Skeletal muscle tissue (tissue), 4 donors: ENCODE measurements around the gene LIM2. TPM values are rescaled to one million over a fixed set of nuclear protein-coding genes. Genes with fewer than 3 reads are reported as not detected.

Source experiments
- H3K27ac ChIP-seq: one replicate; pipeline ENCODE4 v1.7.0; 2013; ENCODE audit warnings: mild to moderate bottlenecking, low read depth, low read length, inconsistent platforms
- H3K27me3 ChIP-seq, 3 donors: one replicate each; pipeline ENCODE4 v1.7.0; 2013; ENCODE audit warnings: low read length in 3 of 3; ENCODE audit not compliant: control insufficient read depth in 3 of 3, insufficient read depth in 3 of 3
- H3K36me3 ChIP-seq, 3 donors: one replicate each; pipeline ENCODE4 v1.7.0; 2013; ENCODE audit warnings: low read length in 3 of 3; ENCODE audit not compliant: control insufficient read depth in 3 of 3, insufficient read depth in 3 of 3
- H3K4me1 ChIP-seq, 3 donors: one replicate each; pipeline ENCODE4 v1.7.0; 2013; ENCODE audit warnings: low read length in 3 of 3, mild to moderate bottlenecking in 3 of 3; ENCODE audit not compliant: control insufficient read depth in 3 of 3, insufficient read depth in 3 of 3
- H3K4me3 ChIP-seq, 3 donors: one replicate each; pipeline ENCODE4 v1.7.0; 2013; ENCODE audit warnings: low read length in 3 of 3
- H3K9ac ChIP-seq, 3 donors: one replicate each; pipeline ENCODE4 v1.7.0; 2013; ENCODE audit warnings: low read length in 3 of 3, mild to moderate bottlenecking in 3 of 3, moderate library complexity in 2 of 3, low read depth in 1 of 3
- H3K9me3 ChIP-seq, 3 donors: one replicate each; pipeline ENCODE4 v1.7.0; 2013; ENCODE audit warnings: low read length in 3 of 3; ENCODE audit not compliant: control insufficient read depth in 3 of 3
- total RNA-seq: library from RNA; depleted of rRNA; stranded (reverse); fragments of >200 nt; gene quantifications from one replicate; pipeline ENCODE4 v1.2.3, GENCODE V29; 2014
- donor health status: Osteomylitis.

Gene LIM2
- total RNA-seq, 1 donor from 2014 or later, result not detected

DNA sequence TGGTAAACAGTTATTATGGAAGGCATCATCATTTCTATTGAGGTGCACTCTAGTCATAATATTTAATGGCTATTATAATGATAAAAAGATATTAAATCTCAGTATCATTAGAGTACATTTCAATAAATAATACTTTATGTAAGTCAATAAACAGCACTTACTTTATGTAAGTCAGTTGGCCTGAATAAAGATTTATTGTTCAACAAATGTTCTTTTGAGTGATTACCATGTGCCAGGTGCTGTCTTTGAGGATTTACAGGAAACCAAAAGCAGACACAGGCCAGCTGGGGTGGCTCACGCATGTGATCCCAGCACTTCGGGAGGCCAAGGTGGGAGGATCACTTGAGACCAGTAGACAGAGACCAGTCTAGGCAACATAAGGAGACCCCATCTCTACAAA lies 10.4 kb downstream of the LIM2 start:
- Histone ChIP-seq H3K4me3 (no peak overlapping the region), H3K9me3 (peaks cover 0 to 3% (median 0%) of the 10 kb centered on the region in 3 donors), H3K27ac (no peak overlapping the region), H3K4me1 (no peaks in the 10 kb centered on the region), H3K36me3 (no peaks in the 10 kb centered on the region), H3K27me3 (peaks cover 0 to 1% (median 0%) of the 10 kb centered on the region in 3 donors), H3K9ac (no peak overlapping the region)

DNA sequence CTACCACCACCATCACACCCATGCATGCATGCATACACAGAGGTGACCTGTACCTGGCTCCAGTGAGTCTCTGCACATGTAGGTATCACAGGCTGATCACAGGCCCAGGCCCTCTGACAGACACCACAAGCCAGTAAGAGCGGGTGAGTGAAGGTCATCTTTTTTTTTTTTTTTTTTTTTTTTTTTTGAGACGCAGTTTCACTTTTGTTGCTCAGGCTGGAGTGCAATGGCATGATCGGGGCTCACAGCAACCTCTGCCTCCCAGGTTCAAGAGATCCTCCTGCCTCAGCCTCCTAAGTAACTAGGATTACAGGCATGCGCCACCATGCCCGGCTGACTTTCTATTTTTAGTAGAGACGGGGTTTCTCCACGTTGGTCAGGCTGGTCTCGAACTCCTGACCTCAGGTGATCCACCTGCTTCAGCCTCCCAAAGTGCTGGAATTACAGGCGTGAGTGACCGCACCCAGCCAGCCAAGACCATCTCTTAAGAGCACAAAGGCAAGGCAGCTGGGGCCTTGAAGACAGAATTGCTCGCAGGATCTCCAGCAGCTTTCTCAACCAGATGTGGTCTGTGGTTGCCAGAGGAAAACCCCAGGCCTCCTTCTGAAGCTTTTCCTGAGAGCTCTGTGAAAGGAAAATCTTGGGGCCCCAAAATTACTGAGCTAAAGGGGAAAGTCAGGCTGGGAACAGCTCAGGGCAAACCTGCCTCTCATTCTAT lies 12.1 kb downstream of the LIM2 start:
- no peak overlapping the region for H3K4me3 ChIP-seq
- no peaks in the 10 kb centered on the region for H3K36me3 ChIP-seq
- no peaks in the 10 kb centered on the region for H3K4me1 ChIP-seq
- no peaks in the 10 kb centered on the region for H3K9me3 ChIP-seq
- peaks cover 0 to 4% (median 0%) of the 10 kb centered on the region in 3 donors for H3K27me3 ChIP-seq
- no peak overlapping the region for H3K9ac ChIP-seq
- H3K27ac ChIP-seq, result no peak overlapping the region

DNA sequence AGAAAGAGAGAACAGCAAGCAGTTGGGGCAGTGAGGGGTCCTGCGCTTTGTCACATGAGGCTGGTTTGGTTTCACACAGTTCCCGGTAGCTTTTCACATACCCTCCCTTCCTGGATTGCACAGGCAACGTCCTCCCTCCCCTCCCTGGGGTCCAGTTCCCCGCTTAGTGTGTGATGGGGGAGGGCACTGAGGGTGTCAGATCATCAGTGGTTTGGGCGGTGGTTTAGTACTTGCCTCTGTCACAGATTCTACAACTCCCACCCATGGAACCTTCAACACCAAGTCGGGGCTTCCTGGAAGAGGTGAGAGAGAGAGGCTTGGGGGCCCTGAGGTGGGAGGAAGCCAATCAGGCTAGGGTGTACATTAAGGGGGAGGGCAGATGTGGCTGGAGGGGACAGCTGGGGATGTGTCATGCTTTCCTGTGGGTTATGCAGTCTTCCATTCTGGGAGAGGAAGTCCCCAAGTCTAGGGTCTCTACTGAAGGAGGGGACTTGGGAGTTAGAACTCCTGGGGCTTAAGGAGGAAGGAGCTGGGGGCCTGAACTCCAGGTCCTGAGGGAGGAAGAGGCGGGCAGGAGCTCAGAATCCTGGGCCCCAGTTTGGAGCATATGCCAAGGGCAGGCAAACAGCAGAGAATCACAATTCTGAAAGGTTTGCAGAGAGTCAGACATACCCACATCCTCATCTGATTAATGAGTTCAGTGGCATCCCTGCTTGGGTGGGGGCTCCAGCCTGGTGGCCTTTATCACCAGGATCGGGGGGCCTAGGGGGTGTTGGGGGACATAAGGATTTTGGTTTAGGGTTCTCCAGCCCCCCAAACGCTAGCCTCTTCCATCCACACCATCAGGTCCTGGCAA lies 14.9 kb downstream of the LIM2 start, which contains the start of gene NKG7:
Gene NKG7, minus strand, starts transcription at position 6 of the 856 bp plus-strand sequence. CDS start 119 bp downstream, outside the sequence.
- H3K36me3 ChIP-seq, result no peaks in the 10 kb centered on the region
- H3K9ac ChIP-seq, result peak within 1 kb of the TSS in 1 of 3 donors; percentile 3
- H3K27ac ChIP-seq, result no peak within 1 kb of the TSS
- no peak within 1 kb of the TSS for H3K4me3 ChIP-seq
- H3K4me1 ChIP-seq, result peaks cover 4 to 6% (median 5%) of the 10 kb centered on the region in 3 donors
- peaks cover 0 to 4% (median 0%) of the 10 kb centered on the region in 3 donors for H3K27me3 ChIP-seq
- H3K9me3 ChIP-seq, result no peaks in the 10 kb centered on the region

DNA sequence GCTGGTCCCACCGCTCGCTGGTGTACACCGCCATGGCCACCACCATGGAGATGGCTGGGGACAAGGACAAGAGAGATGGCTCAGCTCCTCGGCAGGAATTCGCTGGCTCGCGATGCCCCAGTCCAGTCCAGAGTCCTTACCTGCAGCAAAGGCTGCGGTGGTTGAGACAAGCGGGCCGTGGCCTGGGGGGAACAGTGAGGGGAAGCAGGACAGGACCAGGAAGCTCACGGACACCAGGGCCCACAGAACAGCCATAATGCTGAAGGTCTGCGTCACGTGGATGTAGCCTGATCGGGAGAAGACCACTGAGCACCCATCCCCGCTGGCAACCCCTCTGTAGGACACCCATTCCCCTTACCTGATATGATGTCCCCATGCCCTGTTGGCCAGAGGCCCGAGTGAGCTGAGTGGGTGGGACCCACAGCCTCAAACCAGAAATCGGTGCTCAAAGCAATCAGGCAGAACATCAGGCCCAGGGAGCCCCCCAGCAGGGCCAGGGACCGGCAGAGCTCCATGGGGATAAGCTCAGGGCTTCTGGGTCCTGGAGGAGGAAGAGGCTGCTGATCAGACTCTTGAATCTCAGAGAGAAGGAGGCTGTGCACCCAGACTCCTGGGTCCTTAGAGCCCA lies 15.6 kb downstream of the LIM2 start:
- no peaks in the 10 kb centered on the region for H3K36me3 ChIP-seq
- no peak overlapping the region for H3K4me3 ChIP-seq
- peaks cover 0 to 4% (median 0%) of the 10 kb centered on the region in 3 donors for H3K27me3 ChIP-seq
- H3K9me3 ChIP-seq, result no peaks in the 10 kb centered on the region
- no peak overlapping the region for H3K27ac ChIP-seq
- H3K9ac ChIP-seq, result peak overlapping the region in 1 of 3 donors; percentile 3
- H3K4me1 ChIP-seq, result peaks cover 5 to 9% (median 5%) of the 10 kb centered on the region in 3 donors

DNA sequence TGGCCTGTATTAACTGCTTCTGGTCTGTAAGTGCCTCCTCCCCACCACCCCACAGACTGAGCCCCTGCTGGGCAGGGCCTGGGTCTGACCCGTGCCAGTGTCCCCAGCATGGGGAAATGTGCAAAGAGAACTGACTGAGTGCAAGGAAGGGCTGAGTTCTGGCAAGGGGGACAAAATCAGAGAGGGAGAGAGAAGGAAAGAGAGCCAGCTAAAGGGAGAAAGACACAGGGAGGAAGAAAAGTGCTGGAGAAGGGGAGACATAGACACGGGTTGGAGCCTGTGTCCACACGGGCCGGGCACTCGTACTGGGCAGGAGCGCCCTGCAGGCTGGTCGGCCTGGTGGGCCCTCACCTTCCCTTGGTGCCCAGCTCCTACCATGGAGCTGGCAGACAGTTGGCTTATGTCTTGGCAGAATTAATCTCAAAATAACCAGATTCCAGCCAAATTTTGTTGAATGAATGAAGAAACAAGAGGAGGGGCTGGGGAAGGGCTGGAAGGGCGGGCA lies 16.5 kb downstream of the LIM2 start:
- H3K36me3 ChIP-seq, result no peaks in the 10 kb centered on the region
- peaks cover 0 to 4% (median 0%) of the 10 kb centered on the region in 3 donors for H3K27me3 ChIP-seq
- H3K9ac ChIP-seq, result no peak overlapping the region
- peaks cover 9 to 15% (median 10%) of the 10 kb centered on the region in 3 donors for H3K4me1 ChIP-seq
- no peak overlapping the region for H3K27ac ChIP-seq
- H3K9me3 ChIP-seq, result no peaks in the 10 kb centered on the region
- H3K4me3 ChIP-seq, result no peak overlapping the region

DNA sequence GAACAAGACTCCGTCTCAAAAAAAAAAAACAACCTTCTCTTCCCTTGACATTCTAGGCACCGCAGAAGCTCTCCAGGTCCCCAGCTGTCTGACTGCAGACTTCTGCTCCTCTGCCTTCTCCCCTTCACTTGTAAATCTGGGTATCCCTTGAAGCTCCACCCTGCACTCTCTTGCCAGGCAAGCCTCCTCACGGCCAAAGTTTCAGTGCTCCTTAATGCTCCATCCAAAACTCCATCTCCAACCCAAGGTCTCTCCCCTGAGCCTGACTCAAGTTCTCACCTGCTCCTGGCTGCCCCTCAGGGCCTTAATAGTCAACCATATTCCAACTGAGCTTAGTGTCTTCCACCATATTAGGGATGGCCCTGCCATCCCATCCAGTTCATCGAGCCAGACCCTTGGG lies 17.5 kb downstream of the LIM2 start:
- H3K4me1 ChIP-seq, result peaks cover 14 to 19% (median 18%) of the 10 kb centered on the region in 3 donors
- H3K27me3 ChIP-seq, result peaks cover 0 to 4% (median 0%) of the 10 kb centered on the region in 3 donors
- H3K9me3 ChIP-seq, result no peaks in the 10 kb centered on the region
- H3K36me3 ChIP-seq, result no peaks in the 10 kb centered on the region
- no peak overlapping the region for H3K27ac ChIP-seq
- H3K4me3 ChIP-seq, result no peak overlapping the region
- no peak overlapping the region for H3K9ac ChIP-seq

DNA sequence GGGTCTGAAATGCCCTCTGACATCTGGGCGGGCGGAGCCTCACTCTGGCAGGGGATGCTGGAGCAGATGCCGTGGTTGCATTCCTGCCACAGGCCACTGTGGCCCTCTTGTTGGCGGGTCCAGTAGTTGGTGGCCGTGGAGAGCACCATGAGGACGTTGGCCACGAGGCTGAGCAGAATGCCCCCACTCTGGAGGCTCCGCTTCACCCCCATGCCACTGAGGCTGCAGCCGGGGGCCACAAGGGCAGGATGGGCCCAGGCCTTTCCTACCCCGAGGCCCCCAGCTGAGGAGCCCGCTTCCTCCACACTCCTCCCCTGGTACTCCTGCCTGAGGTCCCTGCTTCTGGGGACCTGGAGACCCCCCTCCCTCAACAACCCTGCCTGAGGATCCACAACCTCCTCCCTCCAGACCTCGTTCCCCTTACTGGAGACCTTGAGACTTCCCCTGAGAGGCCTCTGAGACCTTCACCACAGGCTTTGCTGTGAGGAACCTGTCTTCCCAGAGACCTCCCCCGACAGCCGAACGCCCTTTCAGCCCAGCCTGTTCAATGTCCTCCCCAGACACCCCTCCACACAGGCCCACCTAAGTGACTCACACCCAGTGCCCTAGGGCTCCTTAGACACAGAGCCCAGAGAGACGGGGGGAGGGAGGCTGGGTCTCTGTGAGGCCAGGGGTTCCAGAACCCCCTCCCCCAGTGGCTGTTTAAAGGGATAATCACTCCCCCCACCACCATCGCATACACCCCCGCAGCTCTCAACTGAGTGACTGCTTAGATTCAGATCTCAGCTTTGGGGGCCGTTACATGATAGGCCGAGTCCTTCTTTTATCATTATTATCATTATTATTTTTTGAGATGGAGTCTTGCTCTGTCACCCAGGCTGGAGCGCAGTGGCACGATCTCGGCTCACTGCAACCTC lies 19.1 kb downstream of the LIM2 start, which contains the start of gene CLDND2:
Gene CLDND2, minus strand, starts transcription at position 638 of the 917 bp plus-strand sequence. Its CDS starts 426 bp downstream, at position 212.
- Histone ChIP-seq H3K27me3 (peaks cover 0 to 4% (median 0%) of the 10 kb centered on the region in 3 donors), H3K27ac (peak within 1 kb of the TSS; percentile 93), H3K4me3 (peak within 1 kb of the TSS; percentile 72 to 93 (median 87)), H3K36me3 (no peaks in the 10 kb centered on the region), H3K4me1 (peaks cover 24 to 32% (median 26%) of the 10 kb centered on the region in 3 donors), H3K9me3 (no peaks in the 10 kb centered on the region), H3K9ac (peak within 1 kb of the TSS; percentile 72 to 89 (median 73))

DNA sequence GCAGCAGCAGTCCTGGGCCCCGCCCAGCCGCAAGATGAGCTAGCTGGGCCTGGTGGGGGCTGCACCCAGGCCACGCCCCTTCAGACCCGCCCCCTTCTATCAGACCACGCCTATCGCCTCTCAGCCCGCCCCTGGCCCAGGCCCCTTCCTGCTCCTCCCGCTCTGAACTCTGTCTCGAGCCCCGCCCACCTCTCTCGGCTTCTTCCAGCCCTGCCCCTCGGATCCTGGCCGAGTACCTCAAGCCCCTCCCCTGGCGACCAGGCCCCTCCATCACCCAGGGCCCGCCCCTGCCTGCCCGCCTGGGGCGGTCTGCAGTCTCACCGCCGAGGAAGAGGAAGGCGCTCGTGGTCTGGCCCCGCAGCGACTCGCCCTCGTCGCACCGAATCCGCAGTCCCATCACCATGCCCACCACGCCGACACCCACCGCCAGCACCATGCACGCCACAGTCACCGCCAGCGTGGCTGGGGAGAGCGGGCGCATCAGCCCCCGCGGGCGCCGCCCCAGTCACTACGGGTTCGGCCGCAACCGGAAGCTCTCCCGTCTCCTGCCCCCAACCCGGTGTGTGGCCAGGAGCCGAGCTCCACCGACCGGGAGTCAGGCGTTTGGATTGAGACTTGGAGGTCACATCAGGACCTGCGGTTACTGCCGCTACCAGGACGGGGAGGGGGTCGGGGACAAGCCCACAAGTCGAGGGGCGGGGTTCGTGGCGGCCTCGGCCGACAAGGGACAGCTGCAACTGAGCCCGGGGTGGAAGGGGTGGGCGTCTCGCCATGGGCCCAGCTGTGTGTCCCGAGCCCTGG lies 20.0 kb downstream of the LIM2 start:
- H3K9me3 ChIP-seq, result no peaks in the 10 kb centered on the region
- no peaks in the 10 kb centered on the region for H3K36me3 ChIP-seq
- peak overlapping the region; percentile 93 for H3K27ac ChIP-seq
- H3K4me3 ChIP-seq, result peak overlapping the region; percentile 87 to 93 (median 93)
- peaks cover 0 to 4% (median 0%) of the 10 kb centered on the region in 3 donors for H3K27me3 ChIP-seq
- peaks cover 29 to 40% (median 29%) of the 10 kb centered on the region in 3 donors for H3K4me1 ChIP-seq
- peak overlapping the region; percentile 88 to 89 (median 89) for H3K9ac ChIP-seq
